Spleen (tissue), 11 donors: ENCODE results near the gene TMEM61. TPM values are rescaled to one million over a fixed set of nuclear protein-coding genes. Genes with fewer than 3 reads are reported as not detected.

Experiments used
- DNase-seq: peaks from one replicate; pipeline ENCODE4 v3.0.0-alpha.2; 2020
- H3K27ac ChIP-seq, 8 donors: fragments of 200-600 bp; sonication (generic) in 7 of 8; 1 replicate in 4 of 8; 2 replicates in 4 of 8; pipeline versions ENCODE4 v1.5.0 to v1.8.0; 2016 to 2021; ENCODE audit warnings: inconsistent platforms in 4 of 8, mild to moderate bottlenecking in 4 of 8, moderate library complexity in 1 of 8
- H3K27me3 ChIP-seq, 7 donors: fragments of 200-600 bp; sonication (generic) in 6 of 7; replicated peaks in 1 of 7; 1 replicate in 4 of 7; 2 replicates in 3 of 7; pipeline versions ENCODE4 v1.5.0 to v1.8.0; 2016 to 2021; ENCODE audit warnings: inconsistent platforms in 3 of 7, mild to moderate bottlenecking in 1 of 7
- H3K36me3 ChIP-seq, 6 donors: fragments of 200-600 bp; sonication (generic) in 5 of 6; 1 replicate in 4 of 6; 2 replicates in 2 of 6; pipeline versions ENCODE4 v1.5.0 to v1.8.0; 2016 to 2021; ENCODE audit warnings: inconsistent platforms in 2 of 6
- H3K4me1 ChIP-seq, 6 donors: fragments of 200-600 bp; sonication (generic) in 5 of 6; 1 replicate in 3 of 6; 2 replicates in 3 of 6; pipeline versions ENCODE4 v1.5.0 to v1.8.0; 2016 to 2021; ENCODE audit warnings: inconsistent platforms in 3 of 6
- H3K4me3 ChIP-seq, 8 donors: fragments of 200-600 bp; sonication (generic) in 7 of 8; 1 replicate in 4 of 8; 2 replicates in 4 of 8; pipeline versions ENCODE4 v1.5.0 to v1.8.0; 2016 to 2021; ENCODE audit warnings: inconsistent platforms in 4 of 8, mild to moderate bottlenecking in 4 of 8, moderate library complexity in 2 of 8
- H3K9me3 ChIP-seq, 8 donors: fragments of 200-600 bp; sonication (generic) in 7 of 8; 1 replicate in 4 of 8; 2 replicates in 4 of 8; pipeline versions ENCODE4 v1.5.0 to v1.8.0; 2016 to 2021; ENCODE audit warnings: inconsistent platforms in 4 of 8
- CTCF ChIP-seq, 11 experiments: fragments of 200-600 bp in 7 of 11; fragments of 450-650 bp in 4 of 11; sonication (generic) in 4 of 11; IDR thresholded peaks in 8 of 11; conservative IDR thresholded peaks in 3 of 11; 1 replicate in 7 of 11; 2 replicates in 4 of 11; pipeline versions ENCODE4 v1.4.0 to v1.8.0; 2016 to 2021; ENCODE audit warnings: antibody characterized with exemption in 11 of 11, inconsistent platforms in 4 of 11, mild to moderate bottlenecking in 1 of 11
- POLR2A ChIP-seq, 3 donors: fragments of 450-650 bp; IDR thresholded peaks; one replicate each; pipeline ENCODE4 v1.5.1; 2017; ENCODE audit warnings: antibody characterized with exemption in 3 of 3, mild to moderate bottlenecking in 1 of 3
- POLR2AphosphoS5 ChIP-seq, 3 donors: sonication (generic); formaldehyde crosslinking; IDR thresholded peaks; one replicate each; pipeline ENCODE4 v1.5.1; 2017; ENCODE audit warnings: antibody characterized with exemption in 3 of 3
- WGBS, 5 donors: extraction: QIAGEN DNeasy Blood & Tissue Kit in 3 of 5; methylation state at CpG; one replicate each; pipeline versions ENCODE4 v1.1.5 to v1.1.7; 2013 to 2018; 5-methylcytosine and 5-hydroxymethylcytosine counted together
- intact Hi-C: fragments of 100-400 bp; cut with DNase I; formaldehyde crosslinking; loops from one replicate; pipeline ENCODE4 v1.15.0; 2023; ENCODE audit warnings: low total_unique reads
- polyA plus RNA-seq, 3 donors: library from polyadenylated mRNA; stranded (reverse); fragments of 200-250 nt; gene quantifications; one replicate each; pipeline ENCODE4 v1.2.1, GENCODE V29; 2013
- total RNA-seq, 7 donors: library from RNA; depleted of rRNA in 3 of 7; stranded (reverse); fragments of >200 nt in 3 of 7; fragmentation: NEBNext Ultra II Directional in 4 of 7; extraction: Animal tissue kit (Norgen Biotek cat#: 25700) in 4 of 7; gene quantifications; one replicate each; pipeline versions ENCODE4 v1.1.0 to v1.2.1, GENCODE V29; 2016 to 2021
- donor health status: healthy with polysubstance abuse.
- donor health status: DM: no; HTN: no; CAD: no; lungs with moderate emphysema.
- donor health status: DM: no; HTN: no; CAD: no.
- donor health status: Bipolar disorder and iron deficiency.
- donor health status: healthy.
- donor health status: DM: no; HTN: no; CAD: no.
- donor health status: DM: yes; HTN: yes; CAD: no.

The TMEM61 gene
- total and polyA plus RNA-seq, 10 donors, result 0.19 to 2.1 (median 0.76) TPM; not detected in 5

- no peak for DNase-seq
- no peak overlapping the region for H3K4me3 ChIP-seq
- H3K27ac ChIP-seq, result no peak overlapping the region
- no peaks in the 10 kb centered on the region for H3K9me3 ChIP-seq
- TF ChIP-seq POLR2A (IDR thresholded peaks at IDR 0.05) (no peak), CTCF (IDR thresholded peaks at IDR 0.05 in 8 of 11, conservative IDR thresholded peaks at IDR 0.05 in 3 of 11) (peak in 1 of 11 experiments; percentile 15), POLR2AphosphoS5 (IDR thresholded peaks at IDR 0.05) (peak in 1 of 3 donors; percentile 15)
- intact Hi-C loops, result no loop called here
- no peaks in the 10 kb centered on the region for H3K4me1 ChIP-seq
- 36 to 45% (median 39%) methylated on average over 5 of the region's 5 CpGs for WGBS, 5 donors
- H3K36me3 ChIP-seq, result no peaks in the 10 kb centered on the region
- H3K27me3 ChIP-seq, result peaks cover 0 to 21% (median 0%) of the 10 kb centered on the region in 7 donors
These were observed 7.1 kb upstream of the TMEM61 start for GRCh38 chr1:54973205-54973921.

- Histone ChIP-seq H3K4me3 (no peak overlapping the region), H3K27ac (no peak overlapping the region), H3K9me3 (no peaks in the 10 kb centered on the region), H3K36me3 (no peaks in the 10 kb centered on the region), H3K27me3 (peaks cover 0 to 41% (median 7%) of the 10 kb centered on the region in 7 donors), H3K4me1 (peaks cover 0 to 17% (median 5%) of the 10 kb centered on the region in 6 donors)
- no peak for DNase-seq
- TF ChIP-seq POLR2AphosphoS5 (IDR thresholded peaks at IDR 0.05), result no peak
- no peak for TF ChIP-seq POLR2A (IDR thresholded peaks at IDR 0.05)
- no peak for TF ChIP-seq CTCF (IDR thresholded peaks at IDR 0.05 in 8 of 11, conservative IDR thresholded peaks at IDR 0.05 in 3 of 11)
- intact Hi-C loops, result no loop called here
- WGBS, 5 donors, result 80 to 87% (median 81%) methylated on average over 4 of the region's 4 CpGs
These were observed 4.9 kb upstream of the TMEM61 start for GRCh38 chr1:54975356-54976108.

- WGBS, 5 donors, result 79 to 92% (median 88%) methylated on average over 6 of the region's 6 CpGs
- Histone ChIP-seq H3K9me3 (no peaks in the 10 kb centered on the region), H3K4me3 (no peak overlapping the region), H3K27me3 (peaks cover 0 to 47% (median 17%) of the 10 kb centered on the region in 7 donors), H3K4me1 (peaks cover 0 to 23% (median 7%) of the 10 kb centered on the region in 6 donors), H3K36me3 (no peaks in the 10 kb centered on the region), H3K27ac (no peak overlapping the region)
- no peak for DNase-seq
- intact Hi-C loops, result no loop called here
- no peak for TF ChIP-seq CTCF (IDR thresholded peaks at IDR 0.05 in 8 of 11, conservative IDR thresholded peaks at IDR 0.05 in 3 of 11)
- no peak for TF ChIP-seq POLR2A (IDR thresholded peaks at IDR 0.05)
- no peak for TF ChIP-seq POLR2AphosphoS5 (IDR thresholded peaks at IDR 0.05)
These were observed 3.7 kb upstream of the TMEM61 start for GRCh38 chr1:54976747-54977146.
